Measurements from ENCODE around the gene ZBTB17. TPM values are rescaled to one million over a fixed set of nuclear protein-coding genes. Genes with fewer than 3 reads are reported as not detected.

Gene ZBTB17
- total RNA-seq, 1 donor from 2014 or later: 33.6 TPM

- H3K9me3 Mint-ChIP-seq (ENCODE audit: unreplicated experiment): no peaks in the 10 kb centered on the region
- H3K4me3 Mint-ChIP-seq (ENCODE audit: unreplicated experiment): no peak overlapping the region
- peaks cover 25% of the 10 kb centered on the region for H3K4me1 Mint-ChIP-seq (ENCODE audit: unreplicated experiment)
- peak; percentile 41 for DNase-seq (ENCODE audit: low spot score)
- peak; percentile 60 for TF ChIP-seq CTCF (IDR thresholded peaks at IDR 0.05; ENCODE audit: unreplicated experiment)
- peaks cover 4% of the 10 kb centered on the region for H3K27me3 Mint-ChIP-seq (ENCODE audit: unreplicated experiment)
- H3K27ac Mint-ChIP-seq (ENCODE audit: unreplicated experiment): no peak overlapping the region
- H3K36me3 Mint-ChIP-seq (ENCODE audit: low read depth, unreplicated experiment): peaks cover 5% of the 10 kb centered on the region
Measured at GRCh38 chr1:15957221-15958095, 18.4 kb downstream of the ZBTB17 start.

GRCh38 chr1:15956150-15956549, 19.8 kb downstream of the ZBTB17 start:
- H3K27ac Mint-ChIP-seq (ENCODE audit: unreplicated experiment): no peak overlapping the region
- no peak overlapping the region for H3K4me3 Mint-ChIP-seq (ENCODE audit: unreplicated experiment)
- DNase-seq (ENCODE audit: low spot score): no peak
- peaks cover 37% of the 10 kb centered on the region for H3K4me1 Mint-ChIP-seq (ENCODE audit: unreplicated experiment)
- H3K9me3 Mint-ChIP-seq (ENCODE audit: unreplicated experiment): no peaks in the 10 kb centered on the region
- peaks cover 6% of the 10 kb centered on the region for H3K27me3 Mint-ChIP-seq (ENCODE audit: unreplicated experiment)
- peaks cover 5% of the 10 kb centered on the region for H3K36me3 Mint-ChIP-seq (ENCODE audit: low read depth, unreplicated experiment)
- TF ChIP-seq CTCF (IDR thresholded peaks at IDR 0.05; ENCODE audit: unreplicated experiment): no peak

GRCh38 chr1:15955552-15955951, 20.3 kb downstream of the ZBTB17 start:
- Mint-ChIP-seq H3K4me1 (ENCODE audit: unreplicated experiment) (peaks cover 42% of the 10 kb centered on the region), H3K4me3 (ENCODE audit: unreplicated experiment) (no peak overlapping the region), H3K9me3 (ENCODE audit: unreplicated experiment) (no peaks in the 10 kb centered on the region), H3K27me3 (ENCODE audit: unreplicated experiment) (peaks cover 6% of the 10 kb centered on the region), H3K36me3 (ENCODE audit: low read depth, unreplicated experiment) (peaks cover 5% of the 10 kb centered on the region), H3K27ac (ENCODE audit: unreplicated experiment) (no peak overlapping the region)
- DNase-seq (ENCODE audit: low spot score): no peak
- no peak for TF ChIP-seq CTCF (IDR thresholded peaks at IDR 0.05; ENCODE audit: unreplicated experiment)

GRCh38 chr1:15954316-15954715, 21.6 kb downstream of the ZBTB17 start:
- DNase-seq (ENCODE audit: low spot score): no peak
- Mint-ChIP-seq H3K4me3 (ENCODE audit: unreplicated experiment) (no peak overlapping the region), H3K36me3 (ENCODE audit: low read depth, unreplicated experiment) (peaks cover 5% of the 10 kb centered on the region), H3K27me3 (ENCODE audit: unreplicated experiment) (peaks cover 6% of the 10 kb centered on the region), H3K27ac (ENCODE audit: unreplicated experiment) (no peak overlapping the region), H3K9me3 (ENCODE audit: unreplicated experiment) (no peaks in the 10 kb centered on the region), H3K4me1 (ENCODE audit: unreplicated experiment) (peaks cover 42% of the 10 kb centered on the region)
- no peak for TF ChIP-seq CTCF (IDR thresholded peaks at IDR 0.05; ENCODE audit: unreplicated experiment)

GRCh38 chr1:15953791-15954241, 22.1 kb downstream of the ZBTB17 start:
- peaks cover 42% of the 10 kb centered on the region for H3K4me1 Mint-ChIP-seq (ENCODE audit: unreplicated experiment)
- H3K27ac Mint-ChIP-seq (ENCODE audit: unreplicated experiment): no peak overlapping the region
- peaks cover 8% of the 10 kb centered on the region for H3K27me3 Mint-ChIP-seq (ENCODE audit: unreplicated experiment)
- H3K4me3 Mint-ChIP-seq (ENCODE audit: unreplicated experiment): no peak overlapping the region
- TF ChIP-seq CTCF (IDR thresholded peaks at IDR 0.05; ENCODE audit: unreplicated experiment): no peak
- H3K36me3 Mint-ChIP-seq (ENCODE audit: low read depth, unreplicated experiment): peaks cover 9% of the 10 kb centered on the region
- H3K9me3 Mint-ChIP-seq (ENCODE audit: unreplicated experiment): no peaks in the 10 kb centered on the region
- no peak for DNase-seq (ENCODE audit: low spot score)
